GDM1 (cell line): ENCODE results near the gene TBR1.

Experiments
- DNase-seq: peaks from one replicate; lab custom pipeline; 2025; lab: John Stamatoyannopoulos, UW

The TBR1 gene

GRCh38 chr2:161415987-161416707 is at the start of gene TBR1:
Gene TBR1 (plus strand): TSS chr2:161416297. CDS start chr2:161416411, 114 bp downstream.
- DNase-seq: no peak

GRCh38 chr2:161367675-161368074 is 48.4 kb upstream of the TBR1 start:
- DNase-seq: no peak

- DNase-seq: no peak
Observed at GRCh38 chr2:161369311-161369710, 46.8 kb upstream of the TBR1 start.

GRCh38 chr2:161370981-161371380 is 45.1 kb upstream of the TBR1 start:
- no peak for DNase-seq

GRCh38 chr2:161371869-161372268 is 44.2 kb upstream of the TBR1 start:
- DNase-seq: no peak

- no peak for DNase-seq
Observed at GRCh38 chr2:161373942-161374341, 42.2 kb upstream of the TBR1 start.

GRCh38 chr2:161374446-161374845 is 41.7 kb upstream of the TBR1 start:
- no peak for DNase-seq

GRCh38 chr2:161379740-161380139 is 36.4 kb upstream of the TBR1 start:
- no peak for DNase-seq

GRCh38 chr2:161381546-161381945 is 34.6 kb upstream of the TBR1 start:
- no peak for DNase-seq

- DNase-seq: no peak
Observed at GRCh38 chr2:161382747-161383146, 33.4 kb upstream of the TBR1 start.

- no peak for DNase-seq
Observed at GRCh38 chr2:161384864-161385263, 31.2 kb upstream of the TBR1 start.

GRCh38 chr2:161386228-161386824 is 29.8 kb upstream of the TBR1 start:
- DNase-seq: no peak

- DNase-seq: no peak
Observed at GRCh38 chr2:161388146-161388779, 27.8 kb upstream of the TBR1 start.

GRCh38 chr2:161391737-161392506 is 24.2 kb upstream of the TBR1 start:
- DNase-seq: no peak

- DNase-seq: no peak
Observed at GRCh38 chr2:161400076-161400475, 16.0 kb upstream of the TBR1 start.

- no peak for DNase-seq
Observed at GRCh38 chr2:161402297-161402696, 13.8 kb upstream of the TBR1 start.

- no peak for DNase-seq
Observed at GRCh38 chr2:161406316-161406715, 9.8 kb upstream of the TBR1 start.

- DNase-seq: no peak
Observed at GRCh38 chr2:161407597-161407996, 8.5 kb upstream of the TBR1 start.

- no peak for DNase-seq
Observed at GRCh38 chr2:161409308-161409907, 6.7 kb upstream of the TBR1 start.

- no peak for DNase-seq
Observed at GRCh38 chr2:161412346-161412745, 3.8 kb upstream of the TBR1 start.

GRCh38 chr2:161414042-161415033 is 1.8 kb upstream of the TBR1 start:
- no peak for DNase-seq
